Urinary bladder (tissue), 4 donors: ENCODE results near the gene SZRD1. TPM values are rescaled to one million over a fixed set of nuclear protein-coding genes. Genes with fewer than 3 reads are reported as not detected.

Experiments
- DNase-seq: peaks from one replicate; pipeline ENCODE4 v3.0.0-alpha.2; 2015; ENCODE audit errors: extremely low spot score
- H3K27ac ChIP-seq: one replicate; pipeline ENCODE4 v1.5.1; 2013; ENCODE audit warnings: low read depth, mild to moderate bottlenecking, moderate library complexity
- H3K36me3 ChIP-seq: one replicate; pipeline ENCODE4 v1.6.1; 2013; ENCODE audit warnings: mild to moderate bottlenecking, moderate library complexity; ENCODE audit not compliant: insufficient read depth
- H3K4me1 ChIP-seq: one replicate; pipeline ENCODE4 v1.6.1; 2013; ENCODE audit warnings: mild to moderate bottlenecking, moderate library complexity; ENCODE audit not compliant: insufficient read depth
- H3K4me3 ChIP-seq: one replicate; pipeline ENCODE4 v1.5.1; 2013; ENCODE audit warnings: low read depth, low read length
- WGBS: extraction: QIAGEN DNeasy Blood & Tissue Kit; methylation state at CpG from one replicate; pipeline ENCODE4 v1.1.7; 2013; 5-methylcytosine and 5-hydroxymethylcytosine counted together
- polyA plus RNA-seq: library from polyadenylated mRNA; stranded (reverse); fragments of 200-250 nt; gene quantifications from one replicate; pipeline ENCODE4 v1.2.3, GENCODE V29; 2013
- total RNA-seq: library from RNA; depleted of rRNA; stranded (reverse); fragments of >200 nt; gene quantifications from one replicate; pipeline ENCODE4 v1.2.3, GENCODE V29; 2014
- donor health status: healthy with polysubstance abuse.
- donor health status: healthy.

Gene SZRD1
- total and polyA plus RNA-seq, 2 donors = 17.8 to 115 TPM

GRCh38 chr1:16394977-16395376 is 27.9 kb downstream of the SZRD1 start:
- WGBS = 91% methylated on average over 13 of the region's 13 CpGs
- Histone ChIP-seq H3K4me3 (no peak overlapping the region), H3K27ac (no peak overlapping the region), H3K36me3 (no peaks in the 10 kb centered on the region), H3K4me1 (no peaks in the 10 kb centered on the region)
- no peak for DNase-seq

DNA sequence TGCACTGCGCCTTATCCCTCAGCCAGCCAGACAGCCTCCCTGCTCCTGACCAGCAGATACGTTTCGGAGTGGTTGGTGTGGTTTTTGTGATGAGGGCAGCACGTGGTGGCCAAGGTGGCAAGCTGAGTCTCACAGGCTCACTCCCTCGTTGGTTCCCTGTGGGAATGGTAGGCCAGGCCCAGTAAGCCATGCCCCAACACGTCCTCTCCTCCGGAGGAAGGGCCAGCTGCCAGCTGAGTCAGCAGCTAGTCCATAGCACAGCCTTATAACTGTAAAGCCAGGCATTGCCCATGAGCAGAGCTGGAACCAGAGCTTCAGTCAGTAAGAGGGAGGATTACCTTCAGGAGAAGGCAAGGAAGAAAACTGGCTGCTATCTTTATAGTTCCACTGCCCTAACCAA is 29.5 kb downstream of the SZRD1 start:
- no peaks in the 10 kb centered on the region for H3K4me1 ChIP-seq
- 62% methylated on average over 7 of the region's 7 CpGs for WGBS
- H3K36me3 ChIP-seq = no peaks in the 10 kb centered on the region
- H3K27ac ChIP-seq = no peak overlapping the region
- no peak for DNase-seq
- no peak overlapping the region for H3K4me3 ChIP-seq

- no peak overlapping the region for H3K27ac ChIP-seq
Measured at GRCh38 chr1:16397120-16397519, 30.1 kb downstream of the SZRD1 start.

DNA sequence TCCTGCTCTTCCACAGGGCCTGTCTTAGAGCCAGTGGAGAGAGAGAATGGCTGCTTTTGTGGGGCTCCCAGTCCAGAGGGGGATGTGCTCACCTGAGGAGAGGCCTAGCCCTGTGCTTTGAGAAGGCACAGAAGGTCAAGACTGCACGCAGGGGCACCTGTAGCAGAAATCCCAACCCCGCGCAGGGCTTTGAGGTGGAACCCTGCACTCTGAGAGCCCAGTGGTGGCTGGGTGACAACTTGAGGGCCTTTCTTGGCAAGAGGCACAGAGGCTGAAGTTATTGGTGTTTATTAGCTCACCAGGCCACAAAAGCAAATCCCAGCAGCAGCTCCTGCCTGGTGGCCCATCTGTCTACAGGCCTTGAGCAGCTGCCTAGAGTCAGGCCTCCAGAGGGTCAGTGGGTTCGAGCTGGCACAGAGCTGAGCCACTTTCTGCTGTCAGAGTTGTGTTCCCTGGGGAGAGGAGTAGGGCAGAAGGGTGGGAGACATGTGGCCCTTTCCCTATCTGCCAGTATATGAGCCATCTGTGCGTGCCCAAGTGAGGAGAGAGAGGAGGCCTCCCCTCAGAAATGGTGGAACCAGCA is 31.4 kb downstream of the SZRD1 start:
- no peaks in the 10 kb centered on the region for H3K4me1 ChIP-seq
- no peak overlapping the region for H3K4me3 ChIP-seq
- H3K36me3 ChIP-seq = no peaks in the 10 kb centered on the region
- H3K27ac ChIP-seq = no peak overlapping the region
- no peak for DNase-seq
- 92% methylated on average over 5 of the region's 5 CpGs for WGBS

More at GRCh38 chr1:16397120-16397519, 30.1 kb downstream of the SZRD1 start:
- H3K4me1 ChIP-seq = no peaks in the 10 kb centered on the region
- 67% methylated on average over 5 of the region's 5 CpGs for WGBS
- H3K36me3 ChIP-seq = no peaks in the 10 kb centered on the region
- DNase-seq = no peak
- no peak overlapping the region for H3K4me3 ChIP-seq

- Histone ChIP-seq H3K4me1 (no peaks in the 10 kb centered on the region), H3K4me3 (no peak overlapping the region), H3K27ac (no peak overlapping the region), H3K36me3 (no peaks in the 10 kb centered on the region)
- no peak for DNase-seq
- WGBS = 83% methylated on average over 10 of the region's 10 CpGs
Measured at GRCh38 chr1:16402742-16403141, 35.7 kb downstream of the SZRD1 start.

- Histone ChIP-seq H3K4me3 (no peak overlapping the region), H3K36me3 (no peaks in the 10 kb centered on the region), H3K4me1 (no peaks in the 10 kb centered on the region), H3K27ac (no peak overlapping the region)
- WGBS = 71% methylated on average over 5 of the region's 5 CpGs
- no peak for DNase-seq
Measured at GRCh38 chr1:16405441-16405840, 38.4 kb downstream of the SZRD1 start.

DNA sequence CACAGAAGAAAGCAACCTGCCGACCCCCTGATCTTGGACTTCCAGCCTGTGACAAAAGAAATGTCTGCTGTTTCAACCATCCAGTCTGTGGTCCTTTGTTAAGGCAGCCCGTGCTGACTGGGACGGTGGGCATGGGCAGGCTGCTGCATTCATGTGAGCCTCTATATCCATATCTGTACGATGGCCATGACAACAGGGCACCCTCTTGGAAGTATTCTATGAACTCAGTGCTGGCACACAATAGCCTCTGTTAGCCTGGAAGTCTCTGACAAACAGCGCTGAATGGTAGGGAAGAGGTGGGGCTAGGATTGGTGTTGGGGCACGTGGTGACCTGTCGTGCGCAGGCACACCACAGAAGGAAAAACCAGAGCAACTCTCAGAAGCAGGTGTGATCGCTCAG is 39.8 kb downstream of the SZRD1 start:
- 85% methylated on average over 9 of the region's 9 CpGs for WGBS
- Histone ChIP-seq H3K4me1 (no peaks in the 10 kb centered on the region), H3K27ac (no peak overlapping the region), H3K36me3 (no peaks in the 10 kb centered on the region), H3K4me3 (no peak overlapping the region)
- no peak for DNase-seq

GRCh38 chr1:16409536-16410152 is 42.6 kb downstream of the SZRD1 start:
- Histone ChIP-seq H3K27ac (no peak overlapping the region), H3K4me1 (no peaks in the 10 kb centered on the region), H3K4me3 (no peak overlapping the region), H3K36me3 (no peaks in the 10 kb centered on the region)
- 83% methylated on average over 25 of the region's 25 CpGs for WGBS
- no peak for DNase-seq

DNA sequence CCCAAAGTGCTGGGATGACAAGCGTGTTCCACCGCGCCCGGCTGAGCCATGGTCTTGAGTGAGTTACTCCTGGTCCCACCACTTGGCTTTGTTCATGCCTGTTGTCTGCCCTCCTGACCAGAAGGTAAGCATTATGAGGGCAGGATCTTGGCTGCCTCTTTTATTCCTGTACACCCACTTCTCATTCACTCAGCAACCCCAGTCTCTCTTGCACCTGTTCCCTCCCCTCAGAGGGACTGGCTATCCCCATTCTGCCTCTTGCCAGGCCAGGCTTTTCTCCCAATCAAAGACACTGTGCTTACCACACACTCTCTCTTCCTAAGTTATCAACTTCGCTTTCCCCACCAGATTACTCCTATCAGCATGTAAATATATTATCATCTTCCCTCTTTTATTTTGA is 43.8 kb downstream of the SZRD1 start:
- 94% methylated on average over 5 of the region's 5 CpGs for WGBS
- H3K4me3 ChIP-seq = no peak overlapping the region
- H3K27ac ChIP-seq = no peak overlapping the region
- DNase-seq = no peak
- no peaks in the 10 kb centered on the region for H3K36me3 ChIP-seq
- H3K4me1 ChIP-seq = no peaks in the 10 kb centered on the region

- no peak overlapping the region for H3K27ac ChIP-seq
- H3K4me1 ChIP-seq = no peaks in the 10 kb centered on the region
- no peaks in the 10 kb centered on the region for H3K36me3 ChIP-seq
- no peak overlapping the region for H3K4me3 ChIP-seq
- no peak for DNase-seq
- 85% methylated on average over 3 of the region's 3 CpGs for WGBS
Measured at GRCh38 chr1:16413191-16413590, 46.1 kb downstream of the SZRD1 start.

DNA sequence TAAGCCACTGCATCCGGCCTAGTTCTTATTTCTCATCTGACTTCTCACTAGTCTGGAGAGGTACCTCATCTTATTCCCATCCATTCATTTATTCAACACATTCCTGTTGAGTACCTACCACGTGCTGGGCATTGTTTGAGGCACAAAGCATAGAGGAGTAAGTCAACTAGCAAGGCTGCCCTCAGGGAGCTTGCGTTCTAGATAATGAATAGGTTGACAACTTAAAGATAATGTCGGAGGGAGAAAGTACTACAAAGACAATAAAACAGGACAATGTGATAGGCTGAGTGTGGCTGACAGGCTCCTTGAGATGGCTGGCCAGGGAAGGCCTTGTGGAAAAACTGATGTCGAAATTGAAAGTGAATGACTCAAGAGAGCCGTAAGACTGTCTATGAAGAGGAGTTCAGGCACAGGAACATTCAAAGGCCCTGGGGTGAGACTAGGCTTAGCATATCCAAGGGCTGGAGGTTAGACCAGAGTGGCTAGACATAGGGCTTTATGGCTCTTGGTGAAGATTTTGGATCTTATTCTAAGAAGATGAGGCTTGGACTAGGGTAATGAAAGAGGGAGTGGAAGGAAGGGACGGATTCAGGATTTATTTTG is 51.9 kb downstream of the SZRD1 start:
- H3K36me3 ChIP-seq = no peaks in the 10 kb centered on the region

GRCh38 chr1:16420424-16421118 is 53.5 kb downstream of the SZRD1 start:
- H3K36me3 ChIP-seq = no peaks in the 10 kb centered on the region
- no peak overlapping the region for H3K27ac ChIP-seq
- no peaks in the 10 kb centered on the region for H3K4me1 ChIP-seq
- 57% methylated on average over 9 of the region's 9 CpGs for WGBS
- no peak for DNase-seq
- H3K4me3 ChIP-seq = no peak overlapping the region

More for the DNA sequence above, 51.9 kb downstream of the SZRD1 start:
- no peak overlapping the region for H3K4me3 ChIP-seq
- no peak overlapping the region for H3K27ac ChIP-seq
- H3K4me1 ChIP-seq = no peaks in the 10 kb centered on the region
- DNase-seq = no peak
- 87% methylated on average over 7 of the region's 7 CpGs for WGBS

DNA sequence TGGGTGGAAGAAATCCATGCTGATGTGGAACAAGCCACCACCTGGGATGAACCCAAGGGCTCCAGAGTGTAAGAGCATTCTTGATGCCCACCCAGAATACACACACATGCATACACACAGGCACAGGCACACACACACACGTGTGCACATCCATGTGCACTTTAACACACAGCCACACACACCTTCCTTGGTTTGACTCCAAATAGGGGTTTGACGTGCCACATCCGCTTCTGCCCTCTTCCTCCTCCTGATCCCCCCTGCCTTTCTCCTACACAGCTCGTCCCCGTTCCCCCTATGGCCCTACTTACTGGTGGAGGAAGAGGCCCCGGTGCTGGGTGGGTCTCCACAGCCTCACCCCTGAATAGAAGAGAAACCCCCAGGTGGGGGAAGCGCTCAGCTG is 54.2 kb downstream of the SZRD1 start:
- Histone ChIP-seq H3K4me3 (no peak overlapping the region), H3K36me3 (no peaks in the 10 kb centered on the region), H3K4me1 (no peaks in the 10 kb centered on the region), H3K27ac (no peak overlapping the region)
- DNase-seq = no peak
- WGBS = 72% methylated on average over 7 of the region's 7 CpGs

DNA sequence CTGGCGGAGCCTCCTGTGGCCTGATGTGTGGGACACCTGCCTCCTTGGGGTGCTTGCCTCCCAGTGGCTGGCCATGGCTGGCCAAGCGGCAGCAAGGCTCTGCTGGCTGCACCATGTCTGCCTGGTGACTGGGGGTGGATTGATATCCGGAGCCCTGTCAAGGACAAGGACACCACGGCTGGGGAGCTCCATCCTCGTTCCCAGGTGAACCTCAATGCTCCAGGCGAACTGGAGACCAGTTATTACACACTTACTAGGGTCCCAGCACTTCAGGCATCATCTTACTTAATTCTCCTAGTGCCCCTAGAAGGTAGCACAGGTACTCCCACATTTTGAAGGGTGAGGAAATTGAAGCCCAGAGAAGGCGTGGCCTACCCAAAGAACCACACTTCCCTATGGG is 55.0 kb downstream of the SZRD1 start:
- Histone ChIP-seq H3K27ac (no peak overlapping the region), H3K4me1 (no peaks in the 10 kb centered on the region), H3K4me3 (no peak overlapping the region), H3K36me3 (no peaks in the 10 kb centered on the region)
- no peak for DNase-seq
- WGBS = 89% methylated on average over 7 of the region's 7 CpGs
